ENCODE measurements around the gene EIF2B4. TPM values are rescaled to one million over a fixed set of nuclear protein-coding genes. Genes with fewer than 3 reads are reported as not detected.

Gene EIF2B4
- total RNA-seq, 1 experiment from 2014 or later, result 67.2 TPM

- H3K23me2 ChIP-seq (ENCODE audit: insufficient read length, low read depth, low read length, poor library complexity, severe bottlenecking), result peaks cover 12% of the 10 kb centered on the region
- H2BK120ac ChIP-seq (ENCODE audit: low read depth, low read length, poor library complexity, severe bottlenecking), result no peak overlapping the region
- no peak overlapping the region for H3K18ac ChIP-seq (ENCODE audit: insufficient read length, low read depth, low read length)
- H3K4me1 ChIP-seq (ENCODE audit: insufficient read depth, low read length), result peaks cover 3% of the 10 kb centered on the region; the same call in 1 of the 2 replicates
- Mint-ChIP-seq H3K27ac (peak overlapping the region in 1 of 3 experiments; percentile 64; a peak in 1 of 7 replicates), H3K36me3 (ENCODE audit: insufficient read depth in 1 of 3, low read depth in 3 of 3) (peaks cover 41 to 70% (median 68%) of the 10 kb centered on the region in 3 experiments; a peak in 6 of 7 replicates), H3K4me1 (peaks cover 16 to 21% of the 10 kb centered on the region in 2 experiments), H3K27me3 (ENCODE audit: low read depth) (no peaks in the 10 kb centered on the region), H3K9me3 (peaks cover 0 to 3% of the 10 kb centered on the region in 2 experiments; a peak in 1 of 5 replicates), H3K4me3 (peak overlapping the region in 1 of 2 experiments; percentile 55; a peak in 1 of 5 replicates)
- TF ChIP-seq, protein P1, sequence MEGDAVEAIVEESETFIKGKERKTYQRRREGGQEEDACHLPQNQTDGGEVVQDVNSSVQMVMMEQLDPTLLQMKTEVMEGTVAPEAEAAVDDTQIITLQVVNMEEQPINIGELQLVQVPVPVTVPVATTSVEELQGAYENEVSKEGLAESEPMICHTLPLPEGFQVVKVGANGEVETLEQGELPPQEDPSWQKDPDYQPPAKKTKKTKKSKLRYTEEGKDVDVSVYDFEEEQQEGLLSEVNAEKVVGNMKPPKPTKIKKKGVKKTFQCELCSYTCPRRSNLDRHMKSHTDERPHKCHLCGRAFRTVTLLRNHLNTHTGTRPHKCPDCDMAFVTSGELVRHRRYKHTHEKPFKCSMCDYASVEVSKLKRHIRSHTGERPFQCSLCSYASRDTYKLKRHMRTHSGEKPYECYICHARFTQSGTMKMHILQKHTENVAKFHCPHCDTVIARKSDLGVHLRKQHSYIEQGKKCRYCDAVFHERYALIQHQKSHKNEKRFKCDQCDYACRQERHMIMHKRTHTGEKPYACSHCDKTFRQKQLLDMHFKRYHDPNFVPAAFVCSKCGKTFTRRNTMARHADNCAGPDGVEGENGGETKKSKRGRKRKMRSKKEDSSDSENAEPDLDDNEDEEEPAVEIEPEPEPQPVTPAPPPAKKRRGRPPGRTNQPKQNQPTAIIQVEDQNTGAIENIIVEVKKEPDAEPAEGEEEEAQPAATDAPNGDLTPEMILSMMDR (conservative IDR thresholded peaks at IDR 0.05), result no peak
- no peak overlapping the region for H3T11ph ChIP-seq (ENCODE audit: low read length)
- no peak overlapping the region for H3K27ac ChIP-seq (ENCODE audit: insufficient read length, low read depth, low read length)
- H4K20me1 ChIP-seq (ENCODE audit: control insufficient read depth, insufficient read depth, insufficient read length), result no peaks in the 10 kb centered on the region
- H3K9ac ChIP-seq (ENCODE audit: extremely low read depth, insufficient read length, low read length), result no peak overlapping the region
- no peak overlapping the region for H2BK5ac ChIP-seq (ENCODE audit: insufficient read length, low read length)
- no peaks in the 10 kb centered on the region for H3K27me3 ChIP-seq (ENCODE audit: insufficient read depth, low read length)
- no peak overlapping the region for H3K4me2 ChIP-seq (ENCODE audit: insufficient read depth, insufficient read length, low read length)
- no peak overlapping the region for H2AK5ac ChIP-seq (ENCODE audit: insufficient read length, low read length)
- DNase-seq, result no peak
- H3K14ac ChIP-seq (ENCODE audit: insufficient read depth, low read length), result no peak overlapping the region
- no peak overlapping the region for H3K56ac ChIP-seq (ENCODE audit: insufficient read length, low read depth, low read length)
- no CpG with 5 or more reads among the region's 5 CpGs for WGBS (ENCODE audit: extremely low coverage, insufficient read length, low lambda C conversion rate)
- H3K9me3 ChIP-seq (ENCODE audit: control insufficient read depth, low read depth, low read length), result no peaks in the 10 kb centered on the region
- H3K4ac ChIP-seq (ENCODE audit: low read depth, low read length), result no peak overlapping the region
- H2AFZ ChIP-seq (ENCODE audit: low read length), result no peak overlapping the region
- no peak overlapping the region for H3K23ac ChIP-seq (ENCODE audit: insufficient read length, low read depth, low read length)
- peaks cover 3% of the 10 kb centered on the region for H3K79me1 ChIP-seq (ENCODE audit: insufficient read depth, low read depth, low read length, poor library complexity, severe bottlenecking)
- H2BK12ac ChIP-seq (ENCODE audit: insufficient read length, low read depth, low read length), result no peak overlapping the region
- no peak overlapping the region for H2BK20ac ChIP-seq (ENCODE audit: low read depth, low read length, poor library complexity, severe bottlenecking)
- H2BK15ac ChIP-seq (ENCODE audit: low read depth, low read length), result no peak overlapping the region
- peaks cover 5% of the 10 kb centered on the region; the same call in 1 of the 2 replicates for H3K79me2 ChIP-seq (ENCODE audit: insufficient read depth, low read length)
- H4K8ac ChIP-seq (replicated peaks; ENCODE audit: insufficient read length, low read depth, low read length), result no peak overlapping the region
- H4K5ac ChIP-seq (ENCODE audit: insufficient read length, low read depth, low read length), result no peak overlapping the region
- H4K91ac ChIP-seq (ENCODE audit: insufficient read length, low read depth, low read length), result no peak overlapping the region
Measured at GRCh38 chr2:27373567-27373966, 3.4 kb upstream of the EIF2B4 start.
